Endothelial cell of umbilical vein (primary cell): Measurements from ENCODE around the gene GMPR2. TPM values are rescaled to one million over a fixed set of nuclear protein-coding genes. Genes with fewer than 3 reads are reported as not detected.

Experiments
- BruUV-seq: library from RNA; stranded (reverse); fragments of 400-500 nt; replicated peaks from 2 replicates; lab custom pipeline; 2021; lab: Mats Ljungman, UMichigan
- CTCF ChIA-PET: fragments of 300-600, 350-600 bp; sonication (Branson Sonifier 250); formaldehyde crosslinking; loops from one replicate; lab custom pipeline; 2021; ENCODE audit warnings: antibody characterized with exemption, inconsistent platforms; lab: Charles Lee
- POLR2A ChIA-PET: fragments of 300-600, 350-600 bp; sonication (Branson Sonifier 250); formaldehyde crosslinking; loops from one replicate; lab custom pipeline; 2021; ENCODE audit warnings: antibody characterized with exemption, inconsistent platforms; lab: Charles Lee
- DNase-seq: peaks from one replicate; pipeline ENCODE4 v3.0.0-alpha.2; 2011; ENCODE audit warnings: low read depth, low spot score
- FAIRE-seq: peaks from 2 replicates; lab custom pipeline; 2011; peaks lifted over from hg19 to GRCh38; lab: Jason Lieb, UNC
- H2AFZ ChIP-seq: 2 replicates; pipeline ENCODE4 v1.6.0; 2012; ENCODE audit warnings: low read depth, low read length, control low read depth, inconsistent platforms
- H3K27ac ChIP-seq: 2 replicates; pipeline ENCODE4 v1.5.1; 2011; ENCODE audit warnings: low read depth, mild to moderate bottlenecking, control low read depth, low read length, moderate library complexity; ENCODE audit not compliant: insufficient read depth
- H3K27me3 ChIP-seq, 2 experiments: 2 replicates each; pipeline versions ENCODE4 v1.6.0 to v1.6.1; 2011; ENCODE audit warnings: low read length in 2 of 2, mixed read lengths in 1 of 2; ENCODE audit not compliant: control insufficient read depth in 2 of 2, insufficient read depth in 2 of 2
- H3K36me3 ChIP-seq, 2 experiments: 2 replicates in 1 of 2; 3 replicates in 1 of 2; pipeline ENCODE4 v1.5.1; 2011; ENCODE audit warnings: low read length in 2 of 2, mild to moderate bottlenecking in 1 of 2, moderate library complexity in 1 of 2; ENCODE audit not compliant: control insufficient read depth in 2 of 2, insufficient read depth in 2 of 2; ENCODE audit errors: extremely low read depth in 1 of 2
- H3K4me1 ChIP-seq: 3 replicates; pipeline ENCODE4 v1.5.1; 2011; ENCODE audit warnings: mild to moderate bottlenecking, low read length; ENCODE audit not compliant: control insufficient read depth, insufficient read depth; ENCODE audit errors: extremely low read depth
- H3K4me2 ChIP-seq: 2 replicates; pipeline ENCODE4 v1.6.1; 2011; ENCODE audit warnings: low read length, control low read depth, mixed read lengths; ENCODE audit not compliant: insufficient read depth
- H3K4me3 ChIP-seq, 3 experiments: fragments of 200-600 bp in 1 of 3; sonication (generic), shearing (Covaris generic) in 1 of 3; replicated peaks in 1 of 3; 2 replicates each; pipeline ENCODE4 v1.5.1; 2011 to 2016; ENCODE audit warnings: control low read depth in 3 of 3, low read length in 3 of 3, mild to moderate bottlenecking in 2 of 3, inconsistent platforms in 1 of 3, low read depth in 1 of 3, moderate library complexity in 1 of 3; ENCODE audit not compliant: insufficient read depth in 1 of 3
- H3K79me2 ChIP-seq: 2 replicates; pipeline ENCODE4 v1.6.0; 2012; ENCODE audit warnings: low read length, inconsistent platforms; ENCODE audit not compliant: control insufficient read depth, insufficient read depth
- H3K9ac ChIP-seq: replicated peaks from 2 replicates; pipeline ENCODE3; 2011; ENCODE audit warnings: low read length, control low read depth; ENCODE audit not compliant: insufficient read depth; ENCODE audit errors: extremely low read depth
- H3K9me1 ChIP-seq: replicated peaks from 3 replicates; pipeline ENCODE4 v1.6.0; 2011; ENCODE audit warnings: mild to moderate bottlenecking, low read length; ENCODE audit not compliant: control insufficient read depth, insufficient read depth; ENCODE audit errors: extremely low read depth
- H3K9me3 ChIP-seq: replicated peaks from 2 replicates; pipeline ENCODE4 v1.5.1; 2012; ENCODE audit warnings: low read length, inconsistent platforms; ENCODE audit not compliant: control insufficient read depth, insufficient read depth
- H4K20me1 ChIP-seq: replicated peaks from 2 replicates; pipeline ENCODE3; 2011; ENCODE audit warnings: mild to moderate bottlenecking, low read length; ENCODE audit not compliant: control insufficient read depth, insufficient read depth; ENCODE audit errors: extremely low read depth
- EZH2 ChIP-seq: IDR thresholded peaks from 2 replicates; pipeline ENCODE4 v1.6.1; 2012; ENCODE audit warnings: borderline replicate concordance, low read depth, mild to moderate bottlenecking, moderate library complexity, low read length, inconsistent platforms; ENCODE audit not compliant: severe bottlenecking
- FOS ChIP-seq: IDR thresholded peaks from 2 replicates; pipeline ENCODE4 v1.6.1; 2011; ENCODE audit warnings: mild to moderate bottlenecking, low read length, moderate library complexity, borderline replicate concordance; ENCODE audit not compliant: insufficient read depth
- GATA2 ChIP-seq: IDR thresholded peaks from 2 replicates; pipeline ENCODE4 v1.7.0; 2011; ENCODE audit warnings: low read depth, mild to moderate bottlenecking, moderate library complexity, mixed read lengths, low read length; ENCODE audit not compliant: insufficient read length, insufficient read depth
- JUN ChIP-seq: IDR thresholded peaks from 2 replicates; pipeline ENCODE4 v1.6.1; 2011; ENCODE audit warnings: borderline replicate concordance, low read depth; ENCODE audit not compliant: insufficient read length, insufficient read depth
- MYC ChIP-seq: IDR thresholded peaks from one replicate; pipeline ENCODE4 v1.6.1; 2011; ENCODE audit warnings: mild to moderate bottlenecking, low read depth, low read length
- POLR2A ChIP-seq: IDR thresholded peaks from 2 replicates; pipeline ENCODE4 v1.6.1; 2012; ENCODE audit warnings: low read depth, mild to moderate bottlenecking, control low read depth, low read length
- POLR2AphosphoS5 ChIP-seq: IDR thresholded peaks from 2 replicates; pipeline ENCODE4 v1.6.1; 2012; ENCODE audit warnings: low read depth, mild to moderate bottlenecking, control low read depth, low read length, moderate library complexity; ENCODE audit not compliant: insufficient read depth
- dilution Hi-C: fragments of 300-500 bp; cut with MboI; formaldehyde crosslinking; loops from one replicate; pipeline ENCODE4 v1.15.0; 2019; ENCODE audit warnings: low sequenced_read_pairs; ENCODE audit not compliant: extremely low pct_ligation_motif_present
- intact Hi-C: fragments of 100-400 bp; cut with micrococcal nuclease; formaldehyde crosslinking; loops from one replicate; pipeline ENCODE4 v1.10.0; 2022
- polyA plus RNA-seq, 4 experiments: library from polyadenylated mRNA; depleted of rRNA in 3 of 4; stranded (reverse) in 3 of 4; unstranded in 1 of 4; fragments of >200 nt; gene quantifications; 2 replicates each; pipeline versions ENCODE4 v1.2.1 to v1.2.3, GENCODE V29; 2011 to 2012; ENCODE audit warnings: missing spikeins in 1 of 4
- total RNA-seq: library from RNA; stranded (reverse); gene quantifications from 2 replicates; pipeline ENCODE4 v1.2.3, GENCODE V29; 2021
- TF ChIP-seq, protein P1 (sequence below): IDR thresholded peaks from 2 replicates; pipeline ENCODE4 v1.6.1; 2011; ENCODE audit not compliant: insufficient read depth, insufficient read length
- TF ChIP-seq, protein P2 (sequence below), 2 donors: IDR thresholded peaks; 1 replicate in 1 of 2; 2 replicates in 1 of 2; pipeline ENCODE4 v1.5.1; 2011; ENCODE audit warnings: low read length in 2 of 2, mild to moderate bottlenecking in 2 of 2, moderate library complexity in 2 of 2, control low read depth in 1 of 2, inconsistent platforms in 1 of 2, low read depth in 1 of 2; ENCODE audit not compliant: insufficient read depth in 1 of 2; ENCODE audit errors: extremely low read depth in 1 of 2

GMPR2 gene
- total and polyA plus RNA-seq, 2 donors (not counting 3 experiments of a cell fraction or from before 2014, with no cell fraction given) = 58.1 to 61.8 TPM

DNA sequence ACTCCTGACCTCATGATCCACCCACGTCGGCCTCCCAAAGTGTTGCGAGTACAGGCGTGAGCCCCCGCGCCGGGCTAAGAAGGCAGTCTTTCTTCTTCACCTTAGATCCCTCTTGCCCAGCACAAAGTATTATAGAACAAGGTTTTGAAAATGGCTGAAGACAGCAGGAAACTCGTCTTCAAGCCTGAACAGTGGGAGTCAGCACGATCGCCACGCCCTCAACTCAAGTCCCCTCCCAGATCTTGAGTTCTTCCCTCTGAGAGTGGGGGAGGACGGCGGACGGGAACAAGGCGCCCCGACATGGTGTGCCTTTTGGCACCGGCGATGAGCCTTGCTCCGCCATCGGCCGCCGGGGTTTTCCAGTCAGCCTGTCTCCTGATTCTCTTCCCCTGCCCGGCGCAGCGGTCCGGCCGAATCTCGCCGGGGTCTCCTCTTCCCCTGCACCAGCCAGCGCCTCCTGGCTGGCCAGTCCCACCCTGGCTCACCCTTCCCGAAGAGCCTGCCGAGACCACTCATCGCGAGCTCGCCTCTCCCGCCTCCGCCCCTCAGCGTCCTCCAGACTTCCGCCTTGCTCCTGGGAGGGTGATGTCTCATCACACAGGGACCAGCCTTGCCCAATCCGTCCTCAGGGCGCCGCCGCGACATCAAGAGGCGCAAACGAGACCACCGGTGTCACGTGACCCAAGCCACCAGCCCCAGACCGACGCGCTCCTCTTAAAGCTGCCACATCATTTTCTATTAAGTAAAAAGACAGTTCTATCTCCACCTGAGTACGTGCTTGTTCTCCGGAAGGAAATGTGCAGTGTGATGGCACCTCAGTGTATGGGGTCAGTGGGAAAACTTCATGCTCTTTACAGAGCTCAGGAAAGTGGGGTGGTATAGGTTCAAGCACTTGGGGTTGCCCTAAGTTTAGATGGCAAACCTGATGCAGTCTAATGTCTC lies 19.5 kb upstream of the GMPR2 start, which contains the start of gene CHMP4A:
TSS of gene CHMP4A (minus strand) at position 565 of the 942 bp plus-strand sequence. CDS start at position 516, 49 bp downstream.
- H3K9me3 ChIP-seq = no peaks in the 10 kb centered on the region
- peaks cover 2% of the 10 kb centered on the region for H3K79me2 ChIP-seq
- ChIA-PET POLR2A (interaction anchor here (0.9 to 3.4 kb wide), 8 partner anchors 12 to 95 kb away, joined by 3 to 21 read pairs (median 5); partner anchors contain the start of genes CIDEB, GMPR2, IPO4 and PSME2), CTCF (interaction anchor here (0.7 to 4.9 kb wide), 13 partner anchors 12 to 218 kb away, joined by 3 to 71 read pairs (median 5); partner anchors contain the start of genes CIDEB, DHRS1, IPO4 and IRF9)
- intact Hi-C loops (loop anchor here (1.0 kb wide), 5 partner anchors 11 to 66 kb away; partner anchors contain the start of genes GMPR2, IRF9, NEDD8 and RNF31), dilution Hi-C loops (no loop called here)
- BruUV-seq = no TSS peak
- H3K4me3 ChIP-seq = peak within 1 kb of the TSS; percentile 3 to 90 (median 46)
- no peaks in the 10 kb centered on the region for H3K9me1 ChIP-seq
- peak within 1 kb of the TSS; percentile 47 for H3K4me2 ChIP-seq
- peaks cover 4 to 14% of the 10 kb centered on the region in 2 experiments for H3K36me3 ChIP-seq
- peak within 1 kb of the TSS; percentile 91 for H3K27ac ChIP-seq
- DNase-seq (peak; percentile 99), FAIRE-seq (peak; percentile 99)
- H2AFZ ChIP-seq = peak within 1 kb of the TSS; percentile 56
- H3K9ac ChIP-seq = peak within 1 kb of the TSS; percentile 93
- TF ChIP-seq FOS = peak; percentile 7
- no peak for TF ChIP-seq EZH2
- TF ChIP-seq, protein P1, sequence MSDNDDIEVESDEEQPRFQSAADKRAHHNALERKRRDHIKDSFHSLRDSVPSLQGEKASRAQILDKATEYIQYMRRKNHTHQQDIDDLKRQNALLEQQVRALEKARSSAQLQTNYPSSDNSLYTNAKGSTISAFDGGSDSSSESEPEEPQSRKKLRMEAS = peak; percentile 78
- peak; percentile 85 for TF ChIP-seq POLR2A
- no peak for TF ChIP-seq JUN
- TF ChIP-seq GATA2 = no peak
- peak; percentile 89 for TF ChIP-seq POLR2AphosphoS5
- TF ChIP-seq, protein P2, sequence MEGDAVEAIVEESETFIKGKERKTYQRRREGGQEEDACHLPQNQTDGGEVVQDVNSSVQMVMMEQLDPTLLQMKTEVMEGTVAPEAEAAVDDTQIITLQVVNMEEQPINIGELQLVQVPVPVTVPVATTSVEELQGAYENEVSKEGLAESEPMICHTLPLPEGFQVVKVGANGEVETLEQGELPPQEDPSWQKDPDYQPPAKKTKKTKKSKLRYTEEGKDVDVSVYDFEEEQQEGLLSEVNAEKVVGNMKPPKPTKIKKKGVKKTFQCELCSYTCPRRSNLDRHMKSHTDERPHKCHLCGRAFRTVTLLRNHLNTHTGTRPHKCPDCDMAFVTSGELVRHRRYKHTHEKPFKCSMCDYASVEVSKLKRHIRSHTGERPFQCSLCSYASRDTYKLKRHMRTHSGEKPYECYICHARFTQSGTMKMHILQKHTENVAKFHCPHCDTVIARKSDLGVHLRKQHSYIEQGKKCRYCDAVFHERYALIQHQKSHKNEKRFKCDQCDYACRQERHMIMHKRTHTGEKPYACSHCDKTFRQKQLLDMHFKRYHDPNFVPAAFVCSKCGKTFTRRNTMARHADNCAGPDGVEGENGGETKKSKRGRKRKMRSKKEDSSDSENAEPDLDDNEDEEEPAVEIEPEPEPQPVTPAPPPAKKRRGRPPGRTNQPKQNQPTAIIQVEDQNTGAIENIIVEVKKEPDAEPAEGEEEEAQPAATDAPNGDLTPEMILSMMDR (IDR thresholded peaks at IDR 0.05; ENCODE audit: extremely low read depth in 1 of 2, insufficient read depth in 1 of 2, low read depth in 1 of 2, low read length in 2 of 2) = no peak
- TF ChIP-seq MYC = no peak
- H3K27me3 ChIP-seq = no peaks in the 10 kb centered on the region
- H4K20me1 ChIP-seq = no peaks in the 10 kb centered on the region
- peaks cover 11% of the 10 kb centered on the region for H3K4me1 ChIP-seq
